ENCODE data around the gene C1orf159.

DNA sequence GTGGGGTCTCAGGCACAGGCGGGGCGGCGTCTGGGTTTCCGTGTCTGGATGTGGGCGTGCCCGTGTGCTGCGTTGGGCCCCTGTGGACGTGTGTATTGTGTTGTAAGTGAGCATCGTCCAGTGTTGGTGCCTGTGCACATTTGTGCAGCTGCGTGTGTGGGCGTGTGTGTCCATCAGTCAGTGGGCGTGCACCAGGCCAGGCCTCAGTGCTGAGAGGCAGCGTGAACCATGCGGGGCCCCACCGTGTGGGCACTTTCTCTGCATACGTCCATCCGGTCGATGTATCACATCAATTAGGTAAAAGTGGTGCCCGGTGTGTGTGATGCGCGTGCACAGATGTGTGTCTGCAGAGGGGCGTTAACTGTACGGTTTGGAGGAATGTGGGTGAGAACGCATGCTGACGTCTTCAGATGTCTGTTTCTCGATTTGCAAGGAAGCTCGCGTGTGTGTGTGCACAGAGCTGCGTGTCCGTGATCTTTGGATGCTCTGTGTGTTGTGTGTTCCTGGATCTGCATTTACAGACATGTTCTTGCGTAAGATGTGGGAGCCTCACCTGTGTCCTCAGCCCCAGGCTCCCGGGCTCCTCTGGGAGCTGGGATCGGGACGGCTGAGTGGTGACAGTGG, 71.3 kb downstream of the C1orf159 start:
- TF ChIP-seq EP300 (IDR thresholded peaks at IDR 0.05): no peak
- TF ChIP-seq, protein P1, sequence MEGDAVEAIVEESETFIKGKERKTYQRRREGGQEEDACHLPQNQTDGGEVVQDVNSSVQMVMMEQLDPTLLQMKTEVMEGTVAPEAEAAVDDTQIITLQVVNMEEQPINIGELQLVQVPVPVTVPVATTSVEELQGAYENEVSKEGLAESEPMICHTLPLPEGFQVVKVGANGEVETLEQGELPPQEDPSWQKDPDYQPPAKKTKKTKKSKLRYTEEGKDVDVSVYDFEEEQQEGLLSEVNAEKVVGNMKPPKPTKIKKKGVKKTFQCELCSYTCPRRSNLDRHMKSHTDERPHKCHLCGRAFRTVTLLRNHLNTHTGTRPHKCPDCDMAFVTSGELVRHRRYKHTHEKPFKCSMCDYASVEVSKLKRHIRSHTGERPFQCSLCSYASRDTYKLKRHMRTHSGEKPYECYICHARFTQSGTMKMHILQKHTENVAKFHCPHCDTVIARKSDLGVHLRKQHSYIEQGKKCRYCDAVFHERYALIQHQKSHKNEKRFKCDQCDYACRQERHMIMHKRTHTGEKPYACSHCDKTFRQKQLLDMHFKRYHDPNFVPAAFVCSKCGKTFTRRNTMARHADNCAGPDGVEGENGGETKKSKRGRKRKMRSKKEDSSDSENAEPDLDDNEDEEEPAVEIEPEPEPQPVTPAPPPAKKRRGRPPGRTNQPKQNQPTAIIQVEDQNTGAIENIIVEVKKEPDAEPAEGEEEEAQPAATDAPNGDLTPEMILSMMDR (IDR thresholded peaks at IDR 0.05): no peak

Data from sigmoid colon (tissue), 4 donors.